K562 (cell line): Measurements from ENCODE around the gene PLD1. TPM values are rescaled to one million over a fixed set of nuclear protein-coding genes. Genes with fewer than 3 reads are reported as not detected.
A peak's percentile ranks its signal among the peaks of the same experiment; 100 is the strongest.

ENCODE experiments used
- ARHGAP35 ChIP-seq: fragments of 450-650 bp; IDR thresholded peaks from 2 replicates; pipeline ENCODE4 v1.6.1; 2018; ENCODE audit not compliant: partially characterized antibody
- ATF6 ChIP-seq: sonication (generic); formaldehyde crosslinking; IDR thresholded peaks from 2 replicates; pipeline ENCODE4 v1.4.0; 2020; ENCODE audit warnings: mild to moderate bottlenecking, missing genetic modification reagents
- HDAC3 ChIP-seq: fragments of 450-650 bp; IDR thresholded peaks from 2 replicates; pipeline ENCODE4 v1.6.1; 2018; ENCODE audit warnings: borderline replicate concordance, mild to moderate bottlenecking, moderate library complexity; ENCODE audit not compliant: partially characterized antibody
- JUND ChIP-seq, 2 experiments: IDR thresholded peaks; 2 replicates in 1 of 2; 3 replicates in 1 of 2; pipeline ENCODE4 v1.6.1; 2011; ENCODE audit warnings: borderline replicate concordance in 2 of 2, low read depth in 2 of 2, low read length in 2 of 2, improper control_type of control experiment in 1 of 2, missing biosample characterization in 1 of 2, missing genetic modification characterization in 1 of 2, missing genetic modification reagents in 1 of 2
- TFAP4 ChIP-seq: sonication (generic); formaldehyde crosslinking; IDR thresholded peaks from 2 replicates; pipeline ENCODE4 v1.8.0; 2022; ENCODE audit warnings: missing genetic modification reagents, mild to moderate bottlenecking, moderate library complexity, borderline replicate concordance
- YY1 ChIP-seq, 3 experiments: IDR thresholded peaks; 2 replicates each; pipeline ENCODE4 v1.6.1; 2011; ENCODE audit warnings: low read length in 2 of 3, mild to moderate bottlenecking in 2 of 3, moderate library complexity in 2 of 3, borderline replicate concordance in 1 of 3, control low read depth in 1 of 3, low read depth in 1 of 3; ENCODE audit not compliant: insufficient read depth in 3 of 3, insufficient replicate concordance in 2 of 3, control insufficient read depth in 1 of 3, insufficient read length in 1 of 3; ENCODE audit errors: extremely low read depth in 1 of 3
- ZBTB40 ChIP-seq, 2 experiments: fragments of 450-650 bp in 1 of 2; sonication (generic) in 1 of 2; formaldehyde crosslinking in 1 of 2; IDR thresholded peaks; 2 replicates each; pipeline versions ENCODE4 v1.7.1 to v1.9.0; 2016 to 2022; ENCODE audit warnings: inconsistent platforms in 1 of 2, mild to moderate bottlenecking in 1 of 2, missing genetic modification reagents in 1 of 2
- polyA plus RNA-seq, 8 experiments: library from polyadenylated mRNA; depleted of rRNA in 4 of 8; stranded (reverse) in 5 of 8; unstranded in 3 of 8; fragments of >200 nt; fragmentation: Nextera tagmentation in 2 of 8; fragmentation: Illumina TruSeq in 1 of 8; extraction: Ambion mirVana in 2 of 8; extraction: Trizol in 1 of 8; gene quantifications; 2 replicates each; pipeline versions ENCODE4 v1.2.1 to v1.2.3, GENCODE V29; 2011 to 2014; ENCODE audit warnings: inconsistent platforms in 1 of 8, missing spikeins in 1 of 8
- total RNA-seq, 7 experiments: library from RNA; depleted of rRNA in 6 of 7; stranded (reverse); fragments of >200 nt in 6 of 7; fragmentation: Illumina TruSeq in 2 of 7; extraction: Trizol in 2 of 7; gene quantifications; 2 replicates each; pipeline versions ENCODE4 v1.2.1 to v1.2.3, GENCODE V29; 2011 to 2021; ENCODE audit warnings: low replicate concordance in 1 of 7

Gene PLD1
- total and polyA plus RNA-seq, 9 of the 15 experiments (the other 6 are each of a cell fraction or from before 2014, with no cell fraction given), result 8.4 to 26.1 (median 18.6) TPM

- TF ChIP-seq HDAC3 (peak; percentile 59), ATF6 (CRISPR knock-in tag) (no peak), TFAP4 (CRISPR knock-in tag) (peak; percentile 74; the same call in 1 of the 2 replicates), ZBTB40 (IDR thresholded peaks at IDR 0.05) (0 out of 2 replicates have a peak, but pooled peaks have one; percentile 13), ZBTB40 (CRISPR knock-in tag; IDR thresholded peaks at IDR 0.05) (no peak), JUND (IDR thresholded peaks at IDR 0.05; ENCODE audit: borderline replicate concordance, low read depth, low read length) (peak; percentile 88; the same call in 1 of the 2 replicates), JUND (tag; IDR thresholded peaks at IDR 0.05; ENCODE audit: borderline replicate concordance, low read depth, low read length) (peak; percentile 63; the same call in 1 of the 3 replicates), ARHGAP35 (no peak), YY1 (IDR thresholded peaks at IDR 0.05; ENCODE audit: borderline replicate concordance in 1 of 3, control insufficient read depth in 1 of 3, extremely low read depth in 1 of 3, insufficient read depth in 3 of 3, insufficient read length in 1 of 3, insufficient replicate concordance in 2 of 3, low read depth in 1 of 3, low read length in 2 of 3) (peak in 2 of 3 experiments; percentile 32 to 89)
Observed at GRCh38 chr3:171806200-171807128, 3.8 kb downstream of the PLD1 start (continued).
